Measurements from ENCODE around the gene C8G.

DNA sequence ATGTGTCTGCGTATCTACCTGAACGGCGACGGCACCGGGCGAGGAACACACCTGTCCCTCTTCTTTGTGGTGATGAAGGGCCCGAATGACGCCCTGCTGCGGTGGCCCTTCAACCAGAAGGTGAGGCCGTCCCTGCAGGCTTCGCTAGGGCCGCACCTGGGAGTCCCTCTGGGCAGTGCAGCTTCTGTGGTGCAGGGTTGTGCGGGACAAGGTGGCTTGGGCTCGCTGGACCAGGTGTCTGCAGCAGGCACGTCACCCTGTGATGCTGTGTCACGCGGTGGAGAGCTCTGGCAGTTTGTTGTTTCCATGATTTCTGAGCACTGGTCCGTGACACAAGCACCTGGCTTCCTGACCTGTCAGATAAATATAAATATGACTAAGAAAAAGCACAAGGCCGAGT, 21.2 kb upstream of the C8G start:
- TF ChIP-seq, protein P1, sequence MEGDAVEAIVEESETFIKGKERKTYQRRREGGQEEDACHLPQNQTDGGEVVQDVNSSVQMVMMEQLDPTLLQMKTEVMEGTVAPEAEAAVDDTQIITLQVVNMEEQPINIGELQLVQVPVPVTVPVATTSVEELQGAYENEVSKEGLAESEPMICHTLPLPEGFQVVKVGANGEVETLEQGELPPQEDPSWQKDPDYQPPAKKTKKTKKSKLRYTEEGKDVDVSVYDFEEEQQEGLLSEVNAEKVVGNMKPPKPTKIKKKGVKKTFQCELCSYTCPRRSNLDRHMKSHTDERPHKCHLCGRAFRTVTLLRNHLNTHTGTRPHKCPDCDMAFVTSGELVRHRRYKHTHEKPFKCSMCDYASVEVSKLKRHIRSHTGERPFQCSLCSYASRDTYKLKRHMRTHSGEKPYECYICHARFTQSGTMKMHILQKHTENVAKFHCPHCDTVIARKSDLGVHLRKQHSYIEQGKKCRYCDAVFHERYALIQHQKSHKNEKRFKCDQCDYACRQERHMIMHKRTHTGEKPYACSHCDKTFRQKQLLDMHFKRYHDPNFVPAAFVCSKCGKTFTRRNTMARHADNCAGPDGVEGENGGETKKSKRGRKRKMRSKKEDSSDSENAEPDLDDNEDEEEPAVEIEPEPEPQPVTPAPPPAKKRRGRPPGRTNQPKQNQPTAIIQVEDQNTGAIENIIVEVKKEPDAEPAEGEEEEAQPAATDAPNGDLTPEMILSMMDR (IDR thresholded peaks at IDR 0.05), result no peak
- TF ChIP-seq FOXK1 (CRISPR knock-in tag; IDR thresholded peaks at IDR 0.05) (no peak), E2F5 (CRISPR knock-in tag; IDR thresholded peaks at IDR 0.05) (no peak), CREB1 (CRISPR knock-in tag; IDR thresholded peaks at IDR 0.05) (no peak)

Data from WTC11 (cell line).